Epithelial cell of prostate (primary cell): ENCODE results near the gene SEMA3B.
"Not testable (repeated sequence)": the region's sequence is repeated elsewhere in the genome, so short reads cannot be mapped to it uniquely, and the experiment has no call there.

Experiments
- DNase-seq: peaks from one replicate; pipeline ENCODE4 v3.0.0-alpha.2; 2011; ENCODE audit warnings: low read depth, low spot score
- H3K27ac ChIP-seq: fragments of 450-650 bp; 2 replicates; pipeline ENCODE4 v1.5.1; 2017; ENCODE audit warnings: mild to moderate bottlenecking

Gene SEMA3B

GRCh38 chr3:50269977-50270413 is 1.0 kb downstream of the SEMA3B start:
- no peak for DNase-seq
- peak overlapping the region; percentile 74 for H3K27ac ChIP-seq

GRCh38 chr3:50270422-50271224 is 1.7 kb downstream of the SEMA3B start:
- DNase-seq: no peak
- H3K27ac ChIP-seq: peak overlapping the region; percentile 74

- H3K27ac ChIP-seq: no peak overlapping the region
- no peak for DNase-seq
These were observed 2.5 kb downstream of the SEMA3B start for GRCh38 chr3:50271314-50271936.

GRCh38 chr3:50272538-50272910 is 3.6 kb downstream of the SEMA3B start:
- H3K27ac ChIP-seq, DNase-seq: not testable (repeated sequence)

GRCh38 chr3:50272911-50273688 is 4.2 kb downstream of the SEMA3B start:
- no peak overlapping the region for H3K27ac ChIP-seq
- no peak for DNase-seq

GRCh38 chr3:50273689-50274065 is 4.7 kb downstream of the SEMA3B start:
- no peak for DNase-seq
- no peak overlapping the region for H3K27ac ChIP-seq

GRCh38 chr3:50274371-50275104 is 5.6 kb downstream of the SEMA3B start:
- no peak for DNase-seq
- H3K27ac ChIP-seq: no peak overlapping the region

GRCh38 chr3:50275141-50275995 is 6.4 kb downstream of the SEMA3B start:
- no peak overlapping the region for H3K27ac ChIP-seq

GRCh38 chr3:50275996-50276761 is 7.2 kb downstream of the SEMA3B start:
- DNase-seq: no peak
- H3K27ac ChIP-seq: no peak overlapping the region

More at GRCh38 chr3:50275141-50275995, 6.4 kb downstream of the SEMA3B start:
- no peak for DNase-seq

- no peak overlapping the region for H3K27ac ChIP-seq
- no peak for DNase-seq
These were observed 7.8 kb downstream of the SEMA3B start for GRCh38 chr3:50276762-50277101.

- no peak for DNase-seq
- no peak overlapping the region for H3K27ac ChIP-seq
These were observed 9.4 kb downstream of the SEMA3B start for GRCh38 chr3:50278123-50278879.

- no peak for DNase-seq
These were observed 9.9 kb downstream of the SEMA3B start, which contains the start of gene LSMEM2 for GRCh38 chr3:50278880-50279224. Gene LSMEM2, plus strand, starts transcription at chr3:50279087. Its CDS starts 27 bp downstream, at chr3:50279114.

GRCh38 chr3:50279255-50280016 is 10.5 kb downstream of the SEMA3B start:
- H3K27ac ChIP-seq: no peak overlapping the region
- DNase-seq: no peak

More at GRCh38 chr3:50278880-50279224, 9.9 kb downstream of the SEMA3B start, which contains the start of gene LSMEM2:
- no peak within 1 kb of the TSS for H3K27ac ChIP-seq

GRCh38 chr3:50284121-50284520 is 15.2 kb downstream of the SEMA3B start:
- H3K27ac ChIP-seq, DNase-seq: not testable (repeated sequence)

- DNase-seq: no peak
These were observed 17.6 kb downstream of the SEMA3B start for GRCh38 chr3:50286322-50287227.

GRCh38 chr3:50287262-50287661 is 18.3 kb downstream of the SEMA3B start:
- DNase-seq: no peak

More at GRCh38 chr3:50286322-50287227, 17.6 kb downstream of the SEMA3B start:
- H3K27ac ChIP-seq: no peak overlapping the region

More at GRCh38 chr3:50287262-50287661, 18.3 kb downstream of the SEMA3B start:
- H3K27ac ChIP-seq: no peak overlapping the region
